ENCODE results near the gene ALCAM.
A peak's percentile ranks its signal among the peaks of the same experiment; 100 is the strongest.

ALCAM gene

DNA sequence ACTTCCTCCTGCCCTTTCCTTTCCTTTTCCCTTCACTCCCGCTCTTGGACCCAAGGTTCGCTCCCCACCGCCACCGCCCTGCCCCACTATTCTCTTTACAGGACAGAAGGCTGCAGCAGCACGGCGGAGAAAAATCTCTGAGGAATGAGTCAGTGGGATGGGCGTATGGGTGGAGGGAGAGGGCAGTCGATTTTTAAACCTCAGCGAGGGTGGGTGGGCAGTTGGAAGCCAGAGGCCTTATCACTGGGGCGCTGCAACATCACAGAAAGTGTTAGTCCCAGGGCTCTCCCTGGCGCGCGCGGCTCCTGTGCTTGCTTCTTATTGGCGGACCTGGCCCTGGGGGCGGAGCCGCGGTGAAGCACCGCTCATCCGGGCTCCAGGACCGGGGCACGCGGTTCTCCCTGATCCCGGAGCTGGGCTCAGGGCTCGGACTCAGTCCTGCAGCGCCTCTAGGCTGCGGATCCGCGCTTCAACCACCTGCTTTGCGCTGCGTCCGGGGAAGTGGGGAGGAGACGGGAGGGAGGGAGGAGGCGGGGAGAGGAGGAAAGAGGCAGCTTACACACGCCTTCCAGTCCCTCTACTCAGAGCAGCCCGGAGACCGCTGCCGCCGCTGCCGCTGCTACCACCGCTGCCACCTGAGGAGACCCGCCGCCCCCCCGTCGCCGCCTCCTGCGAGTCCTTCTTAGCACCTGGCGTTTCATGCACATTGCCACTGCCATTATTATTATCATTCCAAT lies at the start of gene ALCAM:
TSS of gene ALCAM (plus strand) at position 584 of the 737 bp plus-strand sequence.
- no peak for TF ChIP-seq ZFX (IDR thresholded peaks at IDR 0.05)
- TF ChIP-seq, protein P1, sequence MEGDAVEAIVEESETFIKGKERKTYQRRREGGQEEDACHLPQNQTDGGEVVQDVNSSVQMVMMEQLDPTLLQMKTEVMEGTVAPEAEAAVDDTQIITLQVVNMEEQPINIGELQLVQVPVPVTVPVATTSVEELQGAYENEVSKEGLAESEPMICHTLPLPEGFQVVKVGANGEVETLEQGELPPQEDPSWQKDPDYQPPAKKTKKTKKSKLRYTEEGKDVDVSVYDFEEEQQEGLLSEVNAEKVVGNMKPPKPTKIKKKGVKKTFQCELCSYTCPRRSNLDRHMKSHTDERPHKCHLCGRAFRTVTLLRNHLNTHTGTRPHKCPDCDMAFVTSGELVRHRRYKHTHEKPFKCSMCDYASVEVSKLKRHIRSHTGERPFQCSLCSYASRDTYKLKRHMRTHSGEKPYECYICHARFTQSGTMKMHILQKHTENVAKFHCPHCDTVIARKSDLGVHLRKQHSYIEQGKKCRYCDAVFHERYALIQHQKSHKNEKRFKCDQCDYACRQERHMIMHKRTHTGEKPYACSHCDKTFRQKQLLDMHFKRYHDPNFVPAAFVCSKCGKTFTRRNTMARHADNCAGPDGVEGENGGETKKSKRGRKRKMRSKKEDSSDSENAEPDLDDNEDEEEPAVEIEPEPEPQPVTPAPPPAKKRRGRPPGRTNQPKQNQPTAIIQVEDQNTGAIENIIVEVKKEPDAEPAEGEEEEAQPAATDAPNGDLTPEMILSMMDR (conservative IDR thresholded peaks at IDR 0.05) = peak; percentile 82
- H3K27ac ChIP-seq = peak within 1 kb of the TSS; percentile 85

DNA sequence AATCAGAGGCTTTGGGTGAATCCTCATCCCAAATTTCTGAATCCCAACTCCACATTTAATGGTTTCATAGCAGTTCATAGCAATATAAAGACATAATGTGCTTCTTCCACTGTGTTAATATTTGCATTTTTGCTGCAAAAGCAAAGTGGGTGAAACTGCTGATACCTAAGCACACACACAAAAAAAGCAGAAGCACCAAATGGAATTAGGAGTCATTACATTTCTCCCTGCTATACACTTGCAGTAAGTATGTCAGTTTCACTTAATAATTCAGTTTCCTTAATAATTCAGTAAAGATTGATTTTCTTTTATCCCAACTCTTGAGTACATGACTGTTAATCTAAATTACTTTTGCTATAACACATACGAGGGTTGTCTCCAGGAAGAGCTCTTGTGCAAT lies 48.9 kb upstream of the ALCAM start:
- no peak overlapping the region for H3K27ac ChIP-seq

DNA sequence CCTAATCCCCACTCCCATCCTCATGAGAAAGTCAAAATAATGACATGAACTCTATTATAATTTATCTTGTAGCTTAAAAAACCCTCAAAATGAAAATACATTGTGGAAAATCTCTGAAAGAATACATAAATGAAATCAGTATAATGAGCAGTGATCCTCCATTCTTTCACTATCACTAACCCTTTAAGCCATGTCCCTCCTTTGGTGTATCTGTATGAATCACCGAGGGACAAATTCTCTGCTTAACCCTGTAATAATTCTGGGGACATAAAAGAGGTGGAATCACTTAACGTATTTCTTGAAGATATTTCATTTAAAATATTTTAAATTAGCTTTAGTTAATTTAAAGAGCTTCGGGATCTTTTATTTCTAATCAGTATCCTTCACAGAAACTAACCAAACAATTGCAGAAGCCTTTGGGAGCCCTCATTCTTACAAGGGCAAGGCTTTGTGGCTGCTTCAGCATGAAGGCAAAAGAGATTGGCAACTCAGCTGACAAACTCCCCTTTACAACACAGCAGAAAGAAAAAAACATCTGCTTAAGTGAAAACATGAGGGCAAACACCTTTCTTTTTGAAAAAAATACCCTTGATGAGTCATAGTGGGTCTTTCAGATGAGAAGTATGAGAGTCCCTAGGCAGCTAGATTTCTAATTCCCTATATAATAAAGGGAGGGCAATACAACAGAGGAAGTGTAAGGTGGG lies 44.0 kb upstream of the ALCAM start:
- no peak overlapping the region for H3K27ac ChIP-seq
- TF ChIP-seq, protein P1 (conservative IDR thresholded peaks at IDR 0.05) = no peak
- no peak for TF ChIP-seq ZFX (IDR thresholded peaks at IDR 0.05)

More for the DNA sequence above, 48.9 kb upstream of the ALCAM start:
- no peak for TF ChIP-seq ZFX (IDR thresholded peaks at IDR 0.05)
- TF ChIP-seq, protein P1 (conservative IDR thresholded peaks at IDR 0.05) = no peak

DNA sequence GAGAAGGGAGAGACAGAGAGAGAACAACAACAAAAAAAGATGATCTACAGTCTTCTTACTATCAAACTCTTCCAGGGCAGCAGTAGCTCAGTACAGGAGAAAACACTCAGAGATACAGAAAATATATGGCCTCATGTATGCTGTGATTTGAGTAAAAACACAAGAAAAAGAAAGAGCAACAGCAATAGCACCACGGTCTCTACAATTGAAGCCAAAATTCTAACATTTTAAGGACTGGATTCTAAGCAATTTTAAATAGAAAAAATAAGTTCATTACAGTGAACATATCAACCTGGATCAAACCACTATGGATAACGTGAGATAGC lies 43.5 kb upstream of the ALCAM start:
- TF ChIP-seq, protein P1 (conservative IDR thresholded peaks at IDR 0.05) = no peak
- TF ChIP-seq ZFX (IDR thresholded peaks at IDR 0.05) = no peak
- H3K27ac ChIP-seq = no peak overlapping the region

DNA sequence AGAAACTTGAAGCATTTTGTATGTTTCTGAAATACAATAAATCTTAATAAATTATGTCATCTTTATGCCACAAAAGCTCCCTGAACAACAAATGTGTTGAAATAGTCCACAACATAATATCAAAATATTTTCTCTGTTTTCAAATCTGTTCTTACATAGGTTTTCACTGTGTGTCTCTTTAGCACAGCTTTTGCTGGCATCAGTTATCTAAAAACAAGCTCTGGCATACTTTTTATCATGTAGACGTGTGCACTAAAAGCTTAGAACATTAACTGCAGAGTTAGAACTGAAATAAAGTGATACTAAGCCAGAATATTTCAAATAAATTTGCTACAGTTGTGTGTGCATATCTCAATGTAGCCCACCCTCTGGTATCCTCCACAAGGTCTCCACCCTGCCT lies 41.8 kb upstream of the ALCAM start:
- H3K27ac ChIP-seq = no peak overlapping the region
- TF ChIP-seq, protein P1 (conservative IDR thresholded peaks at IDR 0.05) = no peak
- no peak for TF ChIP-seq ZFX (IDR thresholded peaks at IDR 0.05)

DNA sequence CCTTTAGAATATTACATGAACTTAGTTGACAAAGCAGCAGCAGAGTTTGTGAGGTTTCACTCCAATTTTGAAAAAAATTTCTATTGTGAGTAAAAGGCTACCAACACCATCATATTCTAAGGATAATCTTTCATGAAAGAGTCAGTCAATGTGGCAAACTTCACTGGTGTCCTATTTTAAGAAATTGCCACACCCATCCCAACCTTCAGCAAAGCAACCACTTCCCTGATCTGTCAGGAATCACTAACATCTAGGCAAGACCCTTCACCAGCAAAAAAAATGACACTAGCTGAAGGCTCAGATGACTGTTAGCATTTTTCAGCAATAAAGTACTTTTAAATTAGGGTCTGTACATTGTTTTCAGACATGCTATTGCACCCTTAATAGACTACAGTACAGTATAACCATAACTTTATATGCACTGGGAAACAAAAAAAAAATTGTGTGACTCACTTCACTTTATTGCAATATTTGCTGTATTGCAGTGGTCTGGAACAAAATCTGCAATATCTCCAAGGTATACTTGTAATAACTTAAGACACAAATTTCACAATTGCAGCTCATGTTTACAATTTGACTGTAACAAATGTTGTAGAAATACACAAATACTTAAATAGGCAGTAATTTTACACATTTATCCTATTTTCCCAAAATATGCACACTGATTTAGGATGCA lies 38.9 kb upstream of the ALCAM start:
- TF ChIP-seq, protein P1 (conservative IDR thresholded peaks at IDR 0.05) = no peak
- TF ChIP-seq ZFX (IDR thresholded peaks at IDR 0.05) = no peak
- no peak overlapping the region for H3K27ac ChIP-seq

DNA sequence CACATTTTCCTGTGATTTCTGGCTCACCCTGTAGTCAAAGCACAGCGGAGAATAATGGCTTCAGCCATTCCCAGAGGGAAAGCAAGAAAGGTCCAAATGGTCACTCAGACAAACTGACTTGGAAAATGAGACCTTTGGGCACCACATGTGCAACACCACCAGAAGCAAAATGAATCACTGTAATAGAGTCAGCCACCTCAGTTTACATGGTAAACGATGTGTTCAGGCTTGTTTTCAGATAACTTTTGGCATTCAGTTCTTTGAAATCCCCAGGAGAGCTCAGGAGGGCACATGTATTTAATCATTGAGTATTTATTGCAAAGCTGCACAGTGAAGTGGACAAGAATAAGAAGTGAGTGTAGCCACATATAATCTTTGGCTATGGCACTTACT lies 38.4 kb upstream of the ALCAM start:
- no peak overlapping the region for H3K27ac ChIP-seq
- TF ChIP-seq ZFX (IDR thresholded peaks at IDR 0.05) = no peak
